K562 (cell line): ENCODE data around the gene MARS1. TPM values are rescaled to one million over a fixed set of nuclear protein-coding genes. Genes with fewer than 3 reads are reported as not detected.

Experiments used
- BCOR ChIP-seq: fragments of 450-650 bp; IDR thresholded peaks from 2 replicates; pipeline ENCODE4 v1.6.1; 2016
- BHLHE40 ChIP-seq: IDR thresholded peaks from 2 replicates; pipeline ENCODE4 v1.6.1; 2011; ENCODE audit warnings: low read length, improper control_type of control experiment
- CBFA2T3 ChIP-seq: fragments of 450-650 bp; IDR thresholded peaks from 2 replicates; pipeline ENCODE4 v1.6.1; 2017
- HNRNPUL1 ChIP-seq: fragments of 200-400 bp; formaldehyde crosslinking; IDR thresholded peaks from 2 replicates; pipeline ENCODE4 v1.6.1; 2017; ENCODE audit warnings: low read length
- MAX ChIP-seq: sonication (generic); formaldehyde crosslinking; IDR thresholded peaks from 2 replicates; pipeline ENCODE4 v1.9.0; 2022; ENCODE audit warnings: mild to moderate bottlenecking, missing genetic modification reagents
- MAZ ChIP-seq, 2 experiments: fragments of 450-650 bp in 1 of 2; sonication (generic) in 1 of 2; formaldehyde crosslinking; IDR thresholded peaks in 1 of 2; conservative IDR thresholded peaks in 1 of 2; 2 replicates each; pipeline versions ENCODE4 v1.4.0 to v1.5.0; 2020; ENCODE audit warnings: mild to moderate bottlenecking in 1 of 2, missing genetic modification reagents in 1 of 2
- MTA3 ChIP-seq: fragments of 450-650 bp; formaldehyde crosslinking; IDR thresholded peaks from 2 replicates; pipeline ENCODE4 v1.6.1; 2017; ENCODE audit warnings: mild to moderate bottlenecking, borderline replicate concordance
- NFIC ChIP-seq: fragments of 450-650 bp; IDR thresholded peaks from 2 replicates; pipeline ENCODE4 v1.6.1; 2017; ENCODE audit warnings: mild to moderate bottlenecking, inconsistent platforms
- RAD21 ChIP-seq, 2 experiments: fragments of 250-450 bp in 1 of 2; fragments of 450-650 bp in 1 of 2; sonication (Bioruptor Pico) in 1 of 2; formaldehyde crosslinking in 1 of 2; IDR thresholded peaks in 1 of 2; conservative IDR thresholded peaks in 1 of 2; 2 replicates each; pipeline versions ENCODE4 v1.4.0 to v1.8.0; 2020 to 2022; ENCODE audit warnings: mild to moderate bottlenecking in 2 of 2, moderate library complexity in 1 of 2
- RHOXF2B ChIP-seq: fragments of 250-450 bp; sonication (Bioruptor Pico); conservative IDR thresholded peaks from 2 replicates; pipeline ENCODE4 v1.5.1; 2021
- SIN3A ChIP-seq, 2 experiments: fragments of 150-350 bp in 1 of 2; IDR thresholded peaks; 2 replicates each; pipeline ENCODE4 v1.6.1; 2011 to 2016; ENCODE audit warnings: borderline replicate concordance in 2 of 2, low read depth in 2 of 2, low read length in 2 of 2, mild to moderate bottlenecking in 2 of 2, moderate library complexity in 2 of 2; ENCODE audit not compliant: control insufficient read depth in 1 of 2
- SOX6 ChIP-seq: fragments of 450-650 bp; IDR thresholded peaks from 2 replicates; pipeline ENCODE4 v1.6.1; 2014; ENCODE audit warnings: mild to moderate bottlenecking
- SREBF2 ChIP-seq: sonication (generic); formaldehyde crosslinking; IDR thresholded peaks from 2 replicates; pipeline ENCODE4 v1.4.0; 2020; ENCODE audit warnings: mild to moderate bottlenecking, missing genetic modification reagents
- SRSF9 ChIP-seq: fragments of 200-400 bp; formaldehyde crosslinking; IDR thresholded peaks from 2 replicates; pipeline ENCODE4 v1.6.1; 2017; ENCODE audit warnings: low read depth, low read length, borderline replicate concordance
- TBP ChIP-seq: optimal IDR thresholded peaks from 2 replicates; pipeline ENCODE3; 2011; ENCODE audit warnings: low read depth, low read length, improper control_type of control experiment
- TCF3 ChIP-seq: sonication (generic); formaldehyde crosslinking; IDR thresholded peaks from 2 replicates; pipeline ENCODE4 v1.4.0; 2020; ENCODE audit warnings: mild to moderate bottlenecking, missing genetic modification reagents
- THAP12 ChIP-seq: fragments of 250-450 bp; sonication (Bioruptor Pico); IDR thresholded peaks from 2 replicates; pipeline ENCODE4 v1.9.0; 2021; ENCODE audit warnings: mild to moderate bottlenecking, inconsistent platforms
- ZNF121 ChIP-seq: sonication (generic); formaldehyde crosslinking; conservative IDR thresholded peaks from 2 replicates; pipeline ENCODE4 v1.8.0; 2022; ENCODE audit warnings: missing genetic modification reagents
- ZNF184 ChIP-seq: sonication (generic); formaldehyde crosslinking; IDR thresholded peaks from 2 replicates; pipeline ENCODE4 v1.5.0; 2020; ENCODE audit warnings: missing genetic modification reagents
- polyA plus RNA-seq, 8 experiments: library from polyadenylated mRNA; depleted of rRNA in 4 of 8; stranded (reverse) in 5 of 8; unstranded in 3 of 8; fragments of >200 nt; fragmentation: Nextera tagmentation in 2 of 8; fragmentation: Illumina TruSeq in 1 of 8; extraction: Ambion mirVana in 2 of 8; extraction: Trizol in 1 of 8; gene quantifications; 2 replicates each; pipeline versions ENCODE4 v1.2.1 to v1.2.3, GENCODE V29; 2011 to 2014; ENCODE audit warnings: inconsistent platforms in 1 of 8, missing spikeins in 1 of 8
- total RNA-seq, 7 experiments: library from RNA; depleted of rRNA in 6 of 7; stranded (reverse); fragments of >200 nt in 6 of 7; fragmentation: Illumina TruSeq in 2 of 7; extraction: Trizol in 2 of 7; gene quantifications; 2 replicates each; pipeline versions ENCODE4 v1.2.1 to v1.2.3, GENCODE V29; 2011 to 2021; ENCODE audit warnings: low replicate concordance in 1 of 7
- TF ChIP-seq, protein P1 (sequence below): sonication (generic); formaldehyde crosslinking; IDR thresholded peaks from 2 replicates; pipeline ENCODE4 v1.8.0; 2022; ENCODE audit warnings: missing genetic modification reagents, mild to moderate bottlenecking, borderline replicate concordance
- TF ChIP-seq, protein P2 (sequence below): sonication (generic); formaldehyde crosslinking; IDR thresholded peaks from 2 replicates; pipeline ENCODE4 v1.8.0; 2022; ENCODE audit warnings: missing genetic modification reagents, mild to moderate bottlenecking, moderate library complexity, borderline replicate concordance

Gene MARS1
- total and polyA plus RNA-seq, 9 of the 15 experiments (the other 6 are each of a cell fraction or from before 2014, with no cell fraction given) = 117 to 382 (median 220) TPM

DNA sequence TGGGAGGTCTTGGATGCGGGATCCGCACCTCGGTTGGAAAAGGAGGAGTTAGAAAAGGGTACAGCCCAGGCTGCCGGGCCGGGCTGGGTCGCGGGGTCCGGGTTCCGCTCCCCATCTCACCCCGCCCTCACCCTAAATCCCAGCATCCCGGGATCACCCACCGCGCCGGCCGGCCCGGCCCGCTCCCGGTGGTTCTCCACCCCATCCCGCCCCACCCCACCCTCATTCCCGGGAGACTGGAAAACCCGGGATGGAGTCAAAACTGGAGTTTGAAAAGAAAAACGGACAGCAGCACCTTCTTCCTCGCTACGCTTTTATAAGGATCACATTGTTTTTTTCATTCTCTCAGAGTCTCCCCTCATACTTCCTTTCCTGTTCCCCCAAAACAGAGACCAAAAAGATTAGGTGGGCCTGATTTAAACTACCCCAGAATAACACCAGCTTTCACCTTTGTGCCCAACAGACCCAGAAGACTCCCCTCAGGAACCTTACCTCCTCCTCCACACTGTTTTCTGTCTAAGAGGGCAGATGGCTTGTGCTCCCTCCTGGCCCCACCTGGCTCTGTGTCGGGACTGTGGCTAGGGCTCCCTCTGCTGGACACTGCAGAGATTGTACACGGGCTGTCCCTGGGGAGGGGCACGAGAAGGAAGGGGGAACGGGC is 25.5 kb upstream of the MARS1 start (continued):
- TF ChIP-seq, protein P1, sequence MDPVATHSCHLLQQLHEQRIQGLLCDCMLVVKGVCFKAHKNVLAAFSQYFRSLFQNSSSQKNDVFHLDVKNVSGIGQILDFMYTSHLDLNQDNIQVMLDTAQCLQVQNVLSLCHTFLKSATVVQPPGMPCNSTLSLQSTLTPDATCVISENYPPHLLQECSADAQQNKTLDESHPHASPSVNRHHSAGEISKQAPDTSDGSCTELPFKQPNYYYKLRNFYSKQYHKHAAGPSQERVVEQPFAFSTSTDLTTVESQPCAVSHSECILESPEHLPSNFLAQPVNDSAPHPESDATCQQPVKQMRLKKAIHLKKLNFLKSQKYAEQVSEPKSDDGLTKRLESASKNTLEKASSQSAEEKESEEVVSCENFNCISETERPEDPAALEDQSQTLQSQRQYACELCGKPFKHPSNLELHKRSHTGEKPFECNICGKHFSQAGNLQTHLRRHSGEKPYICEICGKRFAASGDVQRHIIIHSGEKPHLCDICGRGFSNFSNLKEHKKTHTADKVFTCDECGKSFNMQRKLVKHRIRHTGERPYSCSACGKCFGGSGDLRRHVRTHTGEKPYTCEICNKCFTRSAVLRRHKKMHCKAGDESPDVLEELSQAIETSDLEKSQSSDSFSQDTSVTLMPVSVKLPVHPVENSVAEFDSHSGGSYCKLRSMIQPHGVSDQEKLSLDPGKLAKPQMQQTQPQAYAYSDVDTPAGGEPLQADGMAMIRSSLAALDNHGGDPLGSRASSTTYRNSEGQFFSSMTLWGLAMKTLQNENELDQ = no peak
- no peak for TF ChIP-seq HNRNPUL1
- peak; percentile 77 to 90 for TF ChIP-seq RAD21 (CRISPR knock-in tag; conservative IDR thresholded peaks at IDR 0.05 in 1 of 2, IDR thresholded peaks at IDR 0.05 in 1 of 2)
- no peak for TF ChIP-seq SREBF2
- TF ChIP-seq MTA3 = peak; percentile 67; the same call in 1 of the 2 replicates
- TF ChIP-seq NFIC = peak; percentile 33; the same call in 1 of the 2 replicates
- no peak for TF ChIP-seq THAP12
- TF ChIP-seq RHOXF2B (CRISPR knock-in tag) = 0 out of 2 replicates have a peak, but pooled peaks have one; percentile 69
- peak; percentile 98 for TF ChIP-seq MAX (CRISPR knock-in tag)
- TF ChIP-seq, protein P2, sequence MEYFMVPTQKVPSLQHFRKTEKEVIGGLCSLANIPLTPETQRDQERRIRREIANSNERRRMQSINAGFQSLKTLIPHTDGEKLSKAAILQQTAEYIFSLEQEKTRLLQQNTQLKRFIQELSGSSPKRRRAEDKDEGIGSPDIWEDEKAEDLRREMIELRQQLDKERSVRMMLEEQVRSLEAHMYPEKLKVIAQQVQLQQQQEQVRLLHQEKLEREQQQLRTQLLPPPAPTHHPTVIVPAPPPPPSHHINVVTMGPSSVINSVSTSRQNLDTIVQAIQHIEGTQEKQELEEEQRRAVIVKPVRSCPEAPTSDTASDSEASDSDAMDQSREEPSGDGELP = peak; percentile 91
- TF ChIP-seq BHLHE40 = peak; percentile 80
- peak; percentile 49 for TF ChIP-seq TCF3 (CRISPR knock-in tag)
- peak; percentile 77 for TF ChIP-seq SOX6
- peak in 1 of 2 experiments; percentile 77; a peak in 1 of 4 replicates for TF ChIP-seq SIN3A (IDR thresholded peaks at IDR 0.05; ENCODE audit: borderline replicate concordance in 2 of 2, control insufficient read depth in 1 of 2, low read depth in 2 of 2, low read length in 2 of 2)
- TF ChIP-seq MAZ (CRISPR knock-in tag; conservative IDR thresholded peaks at IDR 0.05 in 1 of 2, IDR thresholded peaks at IDR 0.05 in 1 of 2) = peak; percentile 77 to 99
- TF ChIP-seq SRSF9 = no peak
- TF ChIP-seq CBFA2T3 = peak; percentile 34; the same call in 1 of the 2 replicates
- TF ChIP-seq ZNF184 (CRISPR knock-in tag) = no peak
- TF ChIP-seq BCOR = peak; percentile 84
- TF ChIP-seq ZNF121 (CRISPR knock-in tag) = peak; percentile 79
- peak; percentile 49 for TF ChIP-seq TBP
